ENCODE data around the gene KLHL26. TPM values are rescaled to one million over a fixed set of nuclear protein-coding genes. Genes with fewer than 3 reads are reported as not detected.

KLHL26 gene
- total and polyA plus RNA-seq, 2 donors from 2014 or later: 5.6 to 16.1 TPM

- intact Hi-C loops (cut with DNase I): no loop called here
- Histone ChIP-seq H3K9me3 (ENCODE audit: control insufficient read depth in 2 of 3, insufficient read depth in 1 of 3, low read length in 3 of 3) (no peaks in the 10 kb centered on the region), H3K4me1 (ENCODE audit: control insufficient read depth in 2 of 3, insufficient read depth in 2 of 3, low read depth in 1 of 3, low read length in 3 of 3) (no peaks in the 10 kb centered on the region), H3K9ac (ENCODE audit: low read length in 3 of 3) (no peak overlapping the region), H3K27me3 (ENCODE audit: control insufficient read depth, insufficient read depth, low read length) (no peaks in the 10 kb centered on the region), H3K4me3 (ENCODE audit: low read length in 3 of 3) (no peak overlapping the region), H3K27ac (ENCODE audit: low read depth in 2 of 2, low read length in 2 of 2) (no peak overlapping the region), H3K36me3 (ENCODE audit: control insufficient read depth in 2 of 3, insufficient read depth in 3 of 3, low read length in 3 of 3) (no peaks in the 10 kb centered on the region)
- DNase-seq (peak in 1 of 5 donors; percentile 68), FAIRE-seq (no peak)
- TF ChIP-seq CTCF (IDR thresholded peaks at IDR 0.05; ENCODE audit: borderline replicate concordance, extremely low read depth, insufficient read depth): no peak
These were observed 80.8 kb downstream of the KLHL26 start for GRCh38 chr19:18717601-18718000.

- TF ChIP-seq CTCF (IDR thresholded peaks at IDR 0.05; ENCODE audit: borderline replicate concordance, extremely low read depth, insufficient read depth): no peak
- Histone ChIP-seq H3K4me1 (ENCODE audit: control insufficient read depth in 2 of 3, insufficient read depth in 2 of 3, low read depth in 1 of 3, low read length in 3 of 3) (no peaks in the 10 kb centered on the region), H3K9me3 (ENCODE audit: control insufficient read depth in 2 of 3, insufficient read depth in 1 of 3, low read length in 3 of 3) (no peaks in the 10 kb centered on the region)
These were observed 81.2 kb downstream of the KLHL26 start for GRCh38 chr19:18718015-18718526.

GRCh38 chr19:18718846-18719458, 82.1 kb downstream of the KLHL26 start:
- DNase-seq: no peak
- Histone ChIP-seq H3K4me3 (ENCODE audit: low read length in 3 of 3) (no peak overlapping the region), H3K27ac (ENCODE audit: low read depth in 2 of 2, low read length in 2 of 2) (no peak overlapping the region), H3K4me1 (ENCODE audit: control insufficient read depth in 2 of 3, insufficient read depth in 2 of 3, low read depth in 1 of 3, low read length in 3 of 3) (no peaks in the 10 kb centered on the region), H3K36me3 (ENCODE audit: control insufficient read depth in 2 of 3, insufficient read depth in 3 of 3, low read length in 3 of 3) (no peaks in the 10 kb centered on the region), H3K9ac (ENCODE audit: low read length in 3 of 3) (no peak overlapping the region), H3K9me3 (ENCODE audit: control insufficient read depth in 2 of 3, insufficient read depth in 1 of 3, low read length in 3 of 3) (no peaks in the 10 kb centered on the region), H3K27me3 (ENCODE audit: control insufficient read depth, insufficient read depth, low read length) (no peaks in the 10 kb centered on the region)
- FAIRE-seq: no peak
- intact Hi-C loops (cut with DNase I): no loop called here
- TF ChIP-seq CTCF (IDR thresholded peaks at IDR 0.05; ENCODE audit: borderline replicate concordance, extremely low read depth, insufficient read depth): no peak

More at GRCh38 chr19:18718015-18718526, 81.2 kb downstream of the KLHL26 start:
- Histone ChIP-seq H3K27ac (ENCODE audit: low read depth in 2 of 2, low read length in 2 of 2) (no peak overlapping the region), H3K27me3 (ENCODE audit: control insufficient read depth, insufficient read depth, low read length) (no peaks in the 10 kb centered on the region), H3K9ac (ENCODE audit: low read length in 3 of 3) (no peak overlapping the region), H3K4me3 (ENCODE audit: low read length in 3 of 3) (no peak overlapping the region), H3K36me3 (ENCODE audit: control insufficient read depth in 2 of 3, insufficient read depth in 3 of 3, low read length in 3 of 3) (no peaks in the 10 kb centered on the region)
- FAIRE-seq: no peak
- no peak for DNase-seq
- intact Hi-C loops (cut with DNase I): no loop called here
